ENCODE data around the gene CAMK2B.

DNA sequence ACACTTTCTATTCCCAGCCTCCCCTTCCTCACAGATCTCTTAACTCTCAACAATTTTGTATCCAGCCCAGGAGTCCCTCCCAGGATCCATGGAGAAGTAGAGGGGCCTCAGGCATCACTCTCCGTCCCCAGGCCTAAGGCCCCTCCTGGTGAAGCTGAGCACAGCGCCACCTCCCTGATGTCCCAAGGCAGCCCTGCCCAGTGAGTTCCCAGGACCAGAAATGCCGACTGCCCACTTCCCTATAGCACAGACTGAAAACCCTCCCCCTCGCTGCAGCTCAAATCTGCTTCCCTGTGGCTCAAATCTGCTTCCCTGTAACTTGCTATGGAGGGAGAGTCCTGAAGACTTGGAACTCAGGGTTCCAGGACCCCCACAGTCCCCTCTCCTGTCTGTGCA is 89.1 kb downstream of the CAMK2B start:
- TF ChIP-seq POLR2A (IDR thresholded peaks at IDR 0.05) = no peak
- TF ChIP-seq CTCF (IDR thresholded peaks at IDR 0.05) = no peak
